Suppressor macrophage treated with lipopolysaccharide for 1 hour (primary cell): ENCODE measurements around the gene CDH23.
A peak's percentile ranks its signal among the peaks of the same experiment; 100 is the strongest.

Experiments used
- DNase-seq, 3 donors: peaks; one replicate each; pipeline ENCODE4 v3.0.0-alpha.2; 2020 to 2022

CDH23 gene

DNA sequence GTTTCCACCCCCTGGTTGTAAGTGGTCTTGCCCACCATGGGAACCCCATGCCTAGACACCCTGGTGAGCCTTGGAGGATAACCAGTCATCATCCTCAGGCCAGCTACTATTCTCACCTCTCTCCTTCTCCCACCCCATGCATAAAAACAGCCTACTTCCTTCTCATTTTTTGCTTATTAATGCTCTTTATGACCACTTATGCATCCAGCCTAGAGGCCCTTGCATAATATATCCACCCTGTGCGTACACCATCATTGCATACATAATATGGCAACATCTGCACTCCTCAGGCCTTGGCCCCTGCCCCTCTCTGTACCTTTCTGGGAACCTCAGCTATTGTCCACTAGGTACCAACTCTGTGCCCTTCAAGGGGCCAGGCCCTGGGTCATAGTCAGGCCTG, 91.0 kb downstream of the CDH23 start:
- DNase-seq = peak; percentile 19 to 39 (median 26)

DNA sequence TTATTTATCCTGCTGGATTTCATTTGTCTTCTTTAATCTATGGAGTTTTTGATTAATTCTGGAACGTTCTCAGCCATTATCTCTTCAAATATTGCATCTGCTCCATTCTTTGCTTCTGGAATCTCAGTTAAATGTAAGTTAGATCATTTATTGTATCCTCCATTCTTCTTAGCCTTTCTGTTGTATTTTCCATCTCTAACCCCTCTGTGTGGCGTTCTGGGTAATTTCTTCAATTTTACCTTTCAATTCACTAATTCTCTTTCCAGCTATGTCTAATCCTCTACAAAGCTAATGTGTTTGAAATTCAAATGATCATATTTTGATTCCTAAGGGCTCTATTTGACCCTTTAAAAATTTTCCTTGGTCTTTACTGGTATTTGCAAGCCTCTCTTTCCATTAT, 92.4 kb downstream of the CDH23 start:
- no peak for DNase-seq

DNA sequence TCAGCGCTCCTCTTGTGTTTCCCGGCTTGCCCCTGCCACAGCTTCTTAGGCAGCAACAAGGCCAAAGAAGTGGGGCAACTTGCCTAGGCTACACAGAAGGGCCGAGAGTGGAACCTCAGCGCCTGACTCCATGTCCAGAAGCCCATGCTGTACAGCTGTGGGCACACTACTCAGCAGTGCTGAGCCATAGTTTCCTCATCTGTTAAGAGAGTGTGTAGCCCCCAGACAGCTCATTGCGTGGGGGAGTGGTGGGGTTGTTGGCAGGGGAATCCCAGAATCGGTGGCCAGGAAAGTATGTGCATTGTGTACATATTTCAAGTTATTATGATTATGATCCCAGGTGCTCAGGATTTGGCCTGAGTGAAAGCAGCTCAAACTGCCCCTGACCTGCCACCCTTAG, 96.2 kb downstream of the CDH23 start:
- DNase-seq = no peak

DNA sequence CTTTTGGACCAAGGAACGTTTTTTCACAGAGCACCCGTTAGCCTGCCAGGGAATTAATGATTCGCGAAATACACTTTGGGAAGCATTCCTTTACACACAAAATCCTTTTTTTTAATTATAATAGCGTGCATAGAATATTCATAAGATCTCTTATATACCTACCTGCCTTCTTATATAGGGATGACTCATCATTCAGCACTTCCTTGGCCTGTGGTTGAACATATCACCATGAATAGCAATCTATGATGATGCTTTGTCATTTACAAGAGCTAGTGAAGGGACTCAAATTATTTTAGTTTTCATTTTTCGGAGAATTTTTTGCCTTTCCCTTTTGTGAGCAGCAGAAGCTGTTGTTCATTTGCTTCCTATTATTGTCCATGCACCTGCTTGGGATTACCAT, 97.0 kb downstream of the CDH23 start:
- DNase-seq = no peak

DNA sequence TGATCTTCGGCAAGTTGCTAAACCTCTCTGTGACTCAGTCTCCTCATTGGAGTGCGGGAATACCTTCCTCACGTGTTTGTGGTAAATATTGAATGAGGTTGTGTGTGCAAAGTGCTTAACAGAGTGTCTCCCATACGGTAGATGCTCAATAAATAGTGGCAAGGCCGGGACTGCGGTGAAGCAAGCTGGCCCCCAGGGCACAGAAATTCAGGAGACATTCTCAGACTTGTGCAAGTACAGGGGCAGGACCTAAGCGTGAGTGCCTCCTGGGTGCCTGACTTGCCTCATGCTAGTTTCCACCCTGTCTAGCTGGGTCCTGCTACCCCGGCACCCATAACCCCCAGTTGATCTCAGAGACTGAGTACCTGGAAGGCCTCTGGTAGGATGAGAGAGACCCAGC, 97.8 kb downstream of the CDH23 start:
- DNase-seq = no peak

DNA sequence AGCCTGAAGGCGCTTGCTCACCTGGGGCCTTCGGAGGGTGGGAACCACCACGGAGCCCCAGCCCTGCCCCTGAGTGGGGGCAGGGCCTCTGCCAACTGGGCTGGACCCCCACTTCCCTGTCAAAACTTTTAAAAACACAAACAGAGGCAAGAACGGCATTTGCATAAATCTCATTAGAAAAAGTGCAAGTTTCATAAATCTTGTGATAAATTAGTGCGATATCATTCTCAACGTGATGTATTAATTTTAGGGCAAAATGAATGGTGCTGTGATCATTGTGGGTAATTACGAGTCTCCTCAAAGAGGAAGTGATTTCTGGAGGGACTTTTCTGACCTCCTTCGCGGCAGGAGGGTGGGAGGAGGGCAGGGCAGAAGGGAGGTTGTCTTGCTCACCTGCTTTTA, 98.3 kb downstream of the CDH23 start:
- DNase-seq = peak; percentile 70 to 74 (median 71)

DNA sequence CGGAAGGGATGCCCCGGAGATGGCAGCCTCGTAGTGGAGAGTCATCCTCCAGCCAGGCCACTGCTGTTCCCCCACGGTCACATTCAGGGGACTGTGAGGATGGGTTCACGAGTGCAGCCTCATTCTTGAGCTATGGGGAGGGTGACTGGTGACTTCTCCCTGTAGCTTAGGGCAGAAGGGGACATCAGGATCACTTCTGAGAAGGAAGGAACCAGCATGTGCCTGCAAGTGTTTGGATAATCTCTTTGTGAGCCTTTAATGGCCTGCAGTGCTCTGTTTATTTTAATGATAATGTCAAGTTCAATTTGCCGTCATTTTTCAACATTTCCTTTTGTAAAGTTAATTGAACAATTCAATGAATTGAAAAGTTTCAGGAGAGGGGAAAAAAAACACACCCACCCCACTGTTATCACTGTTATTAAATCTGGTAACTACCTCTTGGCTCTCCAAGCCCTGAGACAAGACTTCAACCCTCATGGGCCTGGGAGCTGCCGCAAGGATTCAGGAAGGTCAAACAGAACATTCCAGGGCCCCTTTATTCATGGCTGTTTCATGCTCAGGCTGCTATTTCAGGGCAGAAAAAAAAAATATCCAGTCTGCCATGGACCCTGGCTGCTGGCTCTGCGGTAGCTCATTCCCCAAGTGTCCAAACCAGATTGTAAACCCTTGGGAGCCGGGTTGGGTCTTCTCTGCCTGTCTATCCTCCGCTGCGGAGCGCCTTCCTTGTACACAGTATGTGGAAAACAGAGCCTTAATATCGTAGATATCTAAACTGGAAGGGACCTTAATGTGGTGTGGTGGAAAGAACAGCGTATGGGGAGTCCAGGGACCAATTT, 100.4 kb downstream of the CDH23 start:
- DNase-seq = no peak

DNA sequence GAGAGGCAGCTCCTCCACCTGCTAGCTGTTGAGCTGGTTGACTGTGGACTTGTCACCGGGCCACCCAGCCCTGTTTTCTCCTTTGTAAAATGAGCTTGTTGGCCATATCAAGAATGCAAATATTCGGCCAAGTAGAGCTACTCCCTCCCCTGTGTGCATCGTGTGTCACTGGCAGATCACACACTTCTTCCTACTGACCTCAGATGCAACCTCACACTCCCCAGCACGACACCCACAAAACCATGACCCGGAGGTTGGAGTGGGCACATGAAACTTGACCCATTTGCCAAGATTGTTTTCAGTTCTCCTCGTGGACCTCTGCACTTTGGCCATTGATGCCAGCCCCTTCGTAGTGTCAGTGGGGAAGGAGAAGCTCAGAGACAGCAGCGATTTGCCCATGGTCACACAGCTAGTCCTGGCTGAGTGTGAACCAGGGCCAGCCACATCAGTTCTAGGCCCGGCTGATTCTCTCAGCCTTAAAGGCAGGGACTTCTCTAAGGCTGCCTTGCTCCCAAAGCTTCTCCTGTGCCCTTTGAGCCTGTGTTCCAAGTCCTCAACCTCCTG, 101.1 kb downstream of the CDH23 start:
- no peak for DNase-seq

DNA sequence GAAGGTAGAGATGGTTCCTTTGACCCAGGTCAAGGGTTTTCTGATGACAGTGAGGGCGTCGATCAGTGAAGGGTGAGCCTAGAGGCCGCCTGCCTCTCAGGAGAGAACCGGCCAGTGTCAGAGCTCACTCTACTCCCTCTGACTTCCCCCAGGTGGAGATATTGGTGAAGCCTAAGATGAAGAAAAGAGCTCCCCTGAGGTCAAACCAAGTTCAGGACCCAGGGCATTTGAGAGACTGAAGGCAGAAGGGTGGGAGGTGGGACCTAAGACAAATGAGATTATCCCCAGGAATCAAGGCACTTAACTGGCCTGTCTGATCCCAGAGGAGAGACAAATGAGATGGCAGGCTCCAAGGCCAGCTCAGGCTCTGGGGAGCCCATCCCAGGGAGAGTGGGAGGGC, 104.7 kb downstream of the CDH23 start:
- DNase-seq = no peak

DNA sequence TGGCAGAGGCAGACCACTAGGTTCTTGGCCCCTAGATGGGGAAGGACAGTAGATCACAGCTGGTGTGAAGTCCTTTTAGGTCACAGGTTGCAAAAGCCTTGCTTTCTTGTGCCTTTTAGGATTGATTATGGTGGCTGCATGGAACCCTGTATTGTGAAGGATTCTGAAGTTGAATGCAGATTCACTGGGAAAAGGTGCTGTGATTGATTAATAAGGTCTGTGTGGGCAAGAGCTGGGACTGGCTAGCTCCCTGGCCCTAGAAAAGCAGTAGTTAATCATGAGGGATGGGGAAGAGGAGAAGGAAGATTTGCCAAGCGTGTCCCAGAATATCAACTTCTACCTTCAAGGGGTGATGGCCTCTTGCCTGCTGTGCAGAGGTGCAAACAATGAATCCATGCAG, 105.5 kb downstream of the CDH23 start:
- DNase-seq = no peak

DNA sequence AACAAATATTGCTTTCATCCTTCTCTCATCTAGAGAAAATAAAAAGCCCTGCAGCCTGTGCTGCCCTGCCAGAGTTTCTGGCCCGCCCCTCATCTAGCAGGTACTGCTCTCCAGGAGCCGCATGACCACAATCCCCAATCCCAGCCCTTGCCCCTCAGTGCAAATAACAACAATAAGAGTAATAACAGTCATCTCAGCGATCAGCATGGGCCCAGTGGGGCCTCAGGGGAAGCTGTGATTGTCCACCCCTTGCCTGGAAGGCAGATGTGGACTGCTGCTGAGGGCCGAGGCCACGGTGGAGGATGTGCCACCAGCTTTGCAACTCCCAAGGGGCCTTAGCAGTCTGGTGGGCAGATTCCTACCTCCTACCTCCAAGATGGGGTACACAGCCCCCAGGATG, 106.1 kb downstream of the CDH23 start:
- no peak for DNase-seq

DNA sequence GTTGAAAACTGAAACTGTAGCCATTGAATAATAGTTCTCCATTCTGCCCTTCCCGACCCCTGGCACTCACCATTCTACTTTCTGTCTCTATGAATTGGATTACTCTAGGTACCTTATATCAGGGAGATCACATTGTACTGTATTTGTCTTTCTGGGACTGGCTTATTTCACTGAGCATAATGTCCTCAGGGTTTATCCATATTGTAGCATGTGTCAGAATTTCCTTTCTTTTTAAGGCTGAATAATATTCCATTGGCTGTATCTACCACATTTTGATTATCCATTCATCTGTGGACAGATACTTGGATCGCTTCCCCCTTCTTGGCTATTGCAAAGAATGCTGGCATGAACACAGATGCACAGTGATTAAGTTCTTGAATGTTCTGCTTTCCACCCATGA, 107.4 kb downstream of the CDH23 start:
- no peak for DNase-seq

DNA sequence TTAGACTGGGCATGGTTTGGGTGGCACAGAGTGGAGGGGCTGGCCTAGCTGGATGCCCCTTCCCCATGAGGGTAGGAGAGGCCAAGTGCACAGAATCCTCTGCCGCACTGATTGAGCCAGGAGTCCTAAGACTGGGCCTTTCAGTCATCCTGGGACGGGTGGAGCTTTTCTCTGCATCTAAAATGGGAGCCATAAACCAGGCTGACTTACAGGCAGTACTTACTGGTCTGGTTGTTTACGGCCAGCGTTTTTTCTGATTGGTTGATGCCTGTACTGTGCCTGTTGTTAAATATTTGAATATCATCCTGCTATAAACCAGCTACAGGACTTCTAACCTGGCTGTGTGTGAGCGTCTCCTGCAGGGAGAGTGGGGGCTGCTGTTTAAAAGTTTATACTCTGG, 107.8 kb downstream of the CDH23 start:
- no peak for DNase-seq

DNA sequence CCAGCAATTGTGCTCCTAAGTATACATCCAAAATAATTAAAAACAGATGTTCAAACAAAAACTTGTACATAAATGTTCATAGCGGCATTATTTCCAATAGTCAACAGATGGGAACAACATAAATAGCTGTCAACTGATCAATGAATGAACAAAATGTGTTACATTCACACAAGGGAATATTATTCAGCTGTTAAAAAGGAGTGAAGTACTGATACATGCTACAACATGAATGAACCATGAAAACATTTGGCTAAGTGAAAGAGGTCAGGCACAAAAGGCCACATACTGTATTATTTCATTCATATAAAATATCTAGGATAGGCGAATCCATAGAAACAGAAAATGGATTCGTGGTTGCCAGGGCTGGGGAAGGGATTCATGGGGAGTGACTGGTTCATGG, 109.1 kb downstream of the CDH23 start:
- DNase-seq = no peak

DNA sequence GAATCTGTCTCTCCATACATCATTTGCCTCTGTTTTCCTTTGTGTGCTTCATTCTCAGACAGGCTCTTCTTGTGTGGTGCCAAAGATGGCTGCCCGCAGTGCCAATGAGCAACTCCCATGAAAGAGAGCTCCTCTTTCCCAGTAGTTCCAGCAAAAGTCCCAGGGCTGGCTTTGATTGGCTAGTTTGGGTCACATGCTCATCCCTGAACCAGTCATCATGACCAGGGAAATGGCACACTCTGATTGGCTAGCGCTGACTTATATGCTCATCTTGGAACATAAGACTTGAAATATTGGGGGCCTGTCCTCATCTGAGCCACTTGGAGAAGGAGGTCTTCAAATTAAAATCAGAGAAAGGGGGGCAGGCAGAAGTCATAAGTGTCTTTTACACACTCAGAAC, 112.7 kb downstream of the CDH23 start:
- no peak for DNase-seq

DNA sequence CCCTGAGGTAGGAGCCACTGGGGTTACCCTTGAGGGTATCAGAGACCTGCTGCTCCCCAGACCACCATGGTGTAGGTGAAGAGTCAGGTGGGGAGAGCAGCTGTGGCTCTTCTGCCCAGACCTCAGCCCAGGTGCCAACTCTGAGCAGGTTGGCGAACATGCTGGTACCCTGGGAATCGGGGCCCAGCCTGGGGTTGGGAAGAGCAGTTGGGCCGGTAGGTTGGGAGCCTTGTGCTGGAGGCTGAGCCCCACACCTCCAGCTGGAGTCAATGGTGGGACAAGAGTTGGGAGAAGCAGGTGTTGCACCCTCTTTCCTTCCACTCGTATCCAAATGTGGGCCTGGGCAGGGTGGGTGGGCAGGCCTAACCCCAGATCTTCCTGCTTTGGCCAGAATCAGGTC, 114.5 kb downstream of the CDH23 start:
- no peak for DNase-seq

DNA sequence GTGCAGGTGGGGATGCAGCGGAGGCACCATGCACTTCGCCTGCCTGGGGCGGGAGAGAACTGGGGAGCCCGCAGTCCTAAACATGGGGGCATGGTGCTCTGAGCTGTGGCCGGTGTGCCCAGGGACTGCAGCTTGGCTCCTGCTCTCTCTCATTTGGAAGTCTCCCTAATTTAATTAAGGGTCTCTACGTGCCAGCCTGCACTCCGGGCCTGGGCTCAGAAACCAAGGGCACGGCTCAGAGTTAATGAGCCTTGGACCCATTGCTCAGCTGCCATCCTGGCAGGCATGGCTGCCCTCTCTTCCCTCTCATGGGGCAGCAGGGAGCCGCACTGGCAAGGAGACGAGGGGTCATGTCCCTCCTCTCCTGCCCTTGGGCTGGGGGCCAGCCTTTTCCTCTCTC, 115.6 kb downstream of the CDH23 start:
- DNase-seq = no peak

DNA sequence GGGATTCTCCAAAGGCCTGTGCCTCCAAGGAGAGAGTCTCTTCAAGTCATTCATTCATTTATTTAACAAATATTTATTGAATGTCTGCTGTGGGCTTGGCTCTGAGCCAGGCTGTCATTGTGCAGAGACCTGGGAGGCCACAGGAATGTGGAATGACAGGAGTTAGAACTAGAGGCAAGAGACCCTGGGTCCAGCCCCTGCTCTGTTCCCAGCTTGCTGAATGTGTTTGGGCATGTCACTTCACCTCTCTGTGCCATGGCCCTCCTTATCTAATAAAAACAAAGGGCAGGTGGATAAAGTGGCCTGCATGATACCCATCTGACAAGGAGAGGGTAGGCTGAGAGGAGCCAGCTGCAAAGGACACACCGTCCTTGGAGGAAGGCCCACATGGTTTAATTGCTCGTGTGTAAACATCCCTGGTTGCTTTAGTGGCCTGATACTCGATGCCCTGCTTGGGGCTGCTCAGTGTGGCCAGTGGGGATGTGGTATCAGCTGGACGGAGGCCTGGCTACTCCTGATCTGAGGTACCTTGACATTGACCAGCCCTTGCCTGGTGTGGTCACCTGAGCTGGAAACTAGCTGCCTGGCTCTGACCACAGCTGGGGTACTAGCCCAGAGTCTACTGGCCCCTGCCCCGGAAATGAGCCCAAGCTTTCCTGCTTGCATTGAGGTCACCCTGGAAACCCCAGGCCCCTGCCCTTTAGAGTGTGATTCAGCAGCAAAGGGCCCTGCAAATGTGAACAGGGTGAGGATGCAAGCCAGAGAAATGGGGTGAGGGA, 116.2 kb downstream of the CDH23 start:
- DNase-seq = peak; percentile 17 to 59 (median 26)

DNA sequence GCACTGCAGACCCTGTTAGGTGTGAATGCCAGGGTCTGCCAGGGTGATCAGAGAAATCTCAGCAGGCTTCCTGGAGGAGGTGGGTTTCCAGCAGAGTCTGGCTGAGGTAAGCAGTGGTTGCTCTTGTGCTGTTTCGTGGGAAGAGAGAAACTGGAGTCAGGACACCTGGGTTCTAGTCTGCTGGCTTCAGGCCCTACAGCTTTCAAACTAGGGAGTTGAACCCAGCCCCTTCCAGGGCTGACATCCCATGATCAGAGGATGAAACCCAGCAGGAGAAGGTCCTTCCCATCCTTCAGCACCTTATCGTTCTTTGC, 116.8 kb downstream of the CDH23 start:
- DNase-seq = no peak

DNA sequence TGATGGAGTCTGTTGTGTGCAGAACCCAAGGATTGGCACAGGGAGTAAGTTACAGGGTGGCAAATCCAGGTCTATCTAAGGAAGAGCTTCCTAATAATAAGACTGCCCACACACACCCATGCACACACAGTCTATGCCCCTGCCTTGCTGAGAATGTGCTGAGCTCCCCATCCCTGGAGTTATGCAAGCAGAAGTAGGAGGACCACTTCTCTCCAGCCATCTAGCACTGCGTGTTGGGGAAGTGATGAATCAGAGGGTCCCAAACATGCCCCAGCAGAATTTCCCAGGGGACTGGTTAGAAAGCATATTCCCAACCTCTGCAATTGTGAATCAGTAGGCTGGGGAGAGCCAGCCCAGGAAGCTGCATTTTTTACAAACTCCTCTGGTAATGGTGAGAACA, 117.2 kb downstream of the CDH23 start:
- peak; percentile 81 to 92 (median 84) for DNase-seq

DNA sequence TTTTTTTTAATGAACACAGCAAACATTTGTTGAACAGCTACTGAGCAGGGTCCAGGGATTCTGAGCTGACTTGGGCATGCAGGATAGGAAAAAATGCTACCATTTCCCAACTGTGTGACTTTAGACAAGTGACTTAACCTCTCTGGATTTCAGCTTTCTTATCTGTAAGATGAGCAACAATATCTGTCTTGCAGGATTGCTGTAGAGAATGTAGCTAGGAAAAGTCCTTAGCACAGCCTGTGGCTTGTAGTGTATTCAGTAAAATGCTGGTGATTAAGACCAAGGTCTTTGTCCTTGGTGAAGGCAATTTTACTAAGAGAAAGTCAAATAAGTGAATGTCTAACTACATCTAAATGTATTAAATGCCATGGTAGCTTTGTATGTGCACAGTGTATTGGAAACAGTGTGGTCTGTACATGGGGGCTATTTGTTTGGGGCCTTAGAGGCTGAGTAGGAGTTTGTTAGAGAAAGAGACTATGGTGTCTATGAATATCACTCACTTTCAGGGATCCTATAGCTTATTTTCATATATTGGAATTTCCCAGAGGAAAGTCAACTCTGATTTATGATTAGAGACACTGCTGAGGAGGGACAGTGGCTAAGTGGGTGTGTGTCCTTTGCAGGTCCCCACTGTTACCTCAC, 118.9 kb downstream of the CDH23 start:
- no peak for DNase-seq

DNA sequence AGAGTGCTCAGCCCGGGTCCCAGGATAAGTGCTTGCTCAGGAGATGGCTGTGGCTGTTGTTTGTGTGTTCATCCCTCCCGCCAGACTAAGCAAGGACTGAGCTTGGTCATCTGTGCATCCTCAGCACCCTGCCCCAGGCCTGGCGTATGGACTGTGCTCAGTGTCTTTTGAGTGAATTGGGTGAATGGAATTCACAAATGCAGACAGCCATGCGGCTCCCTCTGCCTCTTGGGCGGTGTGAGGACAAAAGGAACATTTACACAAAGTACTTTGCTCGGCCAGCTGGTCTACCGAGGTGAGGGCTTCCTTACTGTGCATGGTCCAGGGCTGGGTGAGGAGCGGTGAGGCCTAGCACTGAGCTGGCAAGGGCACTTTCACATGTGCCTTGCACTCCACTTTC, 120.2 kb downstream of the CDH23 start:
- no peak for DNase-seq

DNA sequence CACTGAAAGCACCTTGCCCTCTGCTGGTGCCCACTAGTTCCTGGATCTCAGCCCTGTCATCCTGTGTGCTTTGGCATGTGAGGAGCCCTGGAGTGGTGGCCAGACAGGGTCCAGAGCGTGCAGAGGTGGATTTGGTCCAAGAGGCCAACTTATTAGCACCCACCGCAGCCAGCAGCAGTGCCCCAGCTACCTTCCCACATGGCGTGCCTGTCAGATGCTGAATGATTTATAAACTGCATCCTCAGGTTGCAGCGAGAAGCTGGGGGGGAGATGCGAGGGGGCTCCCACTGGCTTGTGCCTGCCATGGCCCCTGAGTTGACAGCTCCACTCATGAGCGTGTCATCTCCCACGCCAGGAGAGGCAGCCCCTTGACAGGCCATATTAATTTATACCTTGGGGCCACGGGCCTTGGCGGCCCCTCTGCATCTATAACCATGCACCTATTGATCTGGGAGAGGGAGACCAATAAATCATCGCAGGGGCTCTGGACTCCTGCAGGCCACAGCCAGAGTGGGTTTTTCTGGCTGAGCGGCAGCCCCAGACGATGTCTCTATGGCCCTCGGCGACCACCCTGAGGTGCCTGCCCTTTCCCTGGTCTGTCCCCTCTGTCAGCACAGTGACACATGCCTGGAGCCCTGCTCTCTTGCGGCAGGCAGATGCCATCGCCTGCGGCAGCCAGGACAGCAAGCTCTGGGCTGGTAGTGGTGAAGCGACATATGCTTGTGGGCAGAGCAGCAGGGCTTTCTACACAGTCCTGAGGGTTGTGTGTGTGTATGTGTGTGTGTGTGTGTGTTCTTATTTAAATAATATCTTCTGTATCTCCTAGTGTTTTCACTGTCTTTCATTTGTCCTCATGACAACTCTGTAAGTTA, 120.8 kb downstream of the CDH23 start:
- DNase-seq = no peak
